Fibroblast of the aortic adventitia (primary cell): Measurements from ENCODE around the gene DPP3. TPM values are rescaled to one million over a fixed set of nuclear protein-coding genes. Genes with fewer than 3 reads are reported as not detected.
"Not testable (repeated sequence)": the region's sequence is repeated elsewhere in the genome, so short reads cannot be mapped to it uniquely, and the experiment has no call there.

ENCODE experiments used
- DNase-seq: peaks from one replicate; pipeline ENCODE4 v3.0.0-alpha.2; 2010; ENCODE audit warnings: low read depth
- H3K4me3 ChIP-seq: 2 replicates; pipeline ENCODE4 v1.5.1; 2011; ENCODE audit warnings: low read depth, mild to moderate bottlenecking, control low read depth, low read length, moderate library complexity
- total RNA-seq: library from RNA; depleted of rRNA; stranded (reverse); fragments of >200 nt; gene quantifications from 2 replicates; pipeline ENCODE4 v1.2.3, GENCODE V29; 2012; ENCODE audit warnings: low replicate concordance
- TF ChIP-seq, protein P1 (sequence below): IDR thresholded peaks from 2 replicates; pipeline ENCODE4 v1.5.1; 2011; ENCODE audit warnings: mild to moderate bottlenecking, low read length, control low read depth, inconsistent platforms; ENCODE audit not compliant: insufficient read depth

DPP3 gene
- total RNA-seq, 1 donor, result 31.7 TPM

DNA sequence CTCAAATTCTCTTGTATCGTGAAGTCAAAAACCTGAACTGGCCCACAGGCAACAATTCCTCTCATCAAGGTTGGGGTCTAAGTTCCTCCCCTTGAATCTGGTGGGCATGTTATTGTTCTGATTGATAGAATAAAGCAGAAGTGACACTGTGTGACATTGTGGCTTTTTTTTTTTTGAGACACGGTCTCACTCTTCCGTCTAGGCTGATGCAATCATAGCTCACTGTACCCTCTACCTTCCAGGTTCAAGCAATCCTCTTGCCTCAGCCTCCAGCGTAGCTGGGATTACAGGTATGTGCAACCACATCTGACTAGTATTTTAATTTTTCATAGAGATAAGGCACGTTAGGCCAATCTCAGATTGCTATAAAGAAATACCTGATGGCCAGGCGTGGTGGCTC is 22.4 kb upstream of the DPP3 start:
- no peak overlapping the region for H3K4me3 ChIP-seq
- TF ChIP-seq, protein P1, sequence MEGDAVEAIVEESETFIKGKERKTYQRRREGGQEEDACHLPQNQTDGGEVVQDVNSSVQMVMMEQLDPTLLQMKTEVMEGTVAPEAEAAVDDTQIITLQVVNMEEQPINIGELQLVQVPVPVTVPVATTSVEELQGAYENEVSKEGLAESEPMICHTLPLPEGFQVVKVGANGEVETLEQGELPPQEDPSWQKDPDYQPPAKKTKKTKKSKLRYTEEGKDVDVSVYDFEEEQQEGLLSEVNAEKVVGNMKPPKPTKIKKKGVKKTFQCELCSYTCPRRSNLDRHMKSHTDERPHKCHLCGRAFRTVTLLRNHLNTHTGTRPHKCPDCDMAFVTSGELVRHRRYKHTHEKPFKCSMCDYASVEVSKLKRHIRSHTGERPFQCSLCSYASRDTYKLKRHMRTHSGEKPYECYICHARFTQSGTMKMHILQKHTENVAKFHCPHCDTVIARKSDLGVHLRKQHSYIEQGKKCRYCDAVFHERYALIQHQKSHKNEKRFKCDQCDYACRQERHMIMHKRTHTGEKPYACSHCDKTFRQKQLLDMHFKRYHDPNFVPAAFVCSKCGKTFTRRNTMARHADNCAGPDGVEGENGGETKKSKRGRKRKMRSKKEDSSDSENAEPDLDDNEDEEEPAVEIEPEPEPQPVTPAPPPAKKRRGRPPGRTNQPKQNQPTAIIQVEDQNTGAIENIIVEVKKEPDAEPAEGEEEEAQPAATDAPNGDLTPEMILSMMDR, result no peak
- no peak for DNase-seq

DNA sequence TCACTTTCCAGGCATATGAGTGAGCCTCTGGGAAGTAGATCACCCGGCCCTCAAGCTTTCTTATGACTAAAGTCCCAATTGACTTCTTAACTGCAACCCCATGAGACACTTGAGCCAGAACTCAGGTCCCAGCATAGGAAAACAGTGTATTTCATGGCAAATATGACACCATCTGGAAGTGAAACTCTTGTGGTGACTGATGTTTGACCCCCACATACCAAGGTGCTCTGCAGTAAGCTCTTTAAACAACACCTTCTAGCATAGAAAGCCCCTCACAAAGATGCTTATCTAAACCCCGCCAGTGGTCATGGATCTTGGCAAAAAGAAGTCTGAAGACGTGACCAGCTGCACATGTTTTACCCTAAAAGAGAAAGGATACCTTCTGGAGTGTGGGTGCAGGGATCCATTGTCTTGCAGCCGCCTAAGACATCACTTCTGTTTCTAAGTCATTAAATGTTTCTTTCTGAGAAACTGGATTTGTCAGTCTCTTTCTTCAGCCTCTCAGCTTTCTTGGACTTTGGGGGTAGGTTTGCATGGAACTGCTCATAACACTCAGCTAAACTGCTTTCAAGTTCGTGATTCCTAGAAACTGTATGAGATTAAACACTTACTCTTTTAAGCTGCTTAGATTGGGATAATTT is 21.0 kb upstream of the DPP3 start:
- TF ChIP-seq, protein P1, result no peak

DNA sequence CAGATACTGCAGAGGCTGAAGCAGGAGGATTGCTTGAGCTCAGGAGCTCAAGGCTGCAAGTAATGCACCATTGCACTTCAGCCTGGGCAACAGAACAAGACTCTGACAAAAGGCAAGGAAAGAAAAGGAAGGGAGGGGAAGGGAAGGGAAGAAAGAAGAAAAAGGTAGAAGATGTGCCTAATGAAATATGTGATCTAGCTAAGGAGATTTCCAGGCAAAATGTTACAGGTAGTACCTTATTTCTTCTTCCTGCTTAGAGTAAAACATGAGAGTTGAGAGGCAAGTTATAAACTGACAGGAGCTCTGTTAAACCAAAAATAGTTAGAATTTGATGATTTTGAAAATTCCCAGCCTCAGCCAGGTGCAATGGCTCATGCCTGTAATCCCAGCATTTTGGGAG is 18.2 kb upstream of the DPP3 start:
- TF ChIP-seq, protein P1, result no peak
- DNase-seq, result no peak
- H3K4me3 ChIP-seq, result no peak overlapping the region

More for the DNA sequence above, 21.0 kb upstream of the DPP3 start:
- no peak overlapping the region for H3K4me3 ChIP-seq
- no peak for DNase-seq

DNA sequence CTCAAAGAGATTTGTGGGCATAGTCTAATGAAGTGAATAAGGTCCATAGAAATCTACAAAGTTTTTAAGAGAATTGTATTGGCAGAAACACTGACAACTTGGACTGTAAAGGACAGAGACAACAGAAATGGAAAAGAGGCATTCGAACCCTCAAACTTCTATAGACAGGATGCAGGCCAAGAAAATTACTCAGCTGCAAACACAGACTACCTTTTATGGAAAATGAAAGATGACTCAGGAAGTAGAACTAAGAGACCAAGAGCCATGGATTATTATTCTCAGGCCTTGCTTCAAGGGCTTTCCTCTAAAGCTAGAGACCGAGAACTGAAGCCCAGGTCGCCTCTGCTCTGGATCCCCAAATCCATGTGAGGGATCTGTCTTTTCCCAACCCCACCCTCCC is 17.3 kb upstream of the DPP3 start:
- TF ChIP-seq, protein P1, result no peak

DNA sequence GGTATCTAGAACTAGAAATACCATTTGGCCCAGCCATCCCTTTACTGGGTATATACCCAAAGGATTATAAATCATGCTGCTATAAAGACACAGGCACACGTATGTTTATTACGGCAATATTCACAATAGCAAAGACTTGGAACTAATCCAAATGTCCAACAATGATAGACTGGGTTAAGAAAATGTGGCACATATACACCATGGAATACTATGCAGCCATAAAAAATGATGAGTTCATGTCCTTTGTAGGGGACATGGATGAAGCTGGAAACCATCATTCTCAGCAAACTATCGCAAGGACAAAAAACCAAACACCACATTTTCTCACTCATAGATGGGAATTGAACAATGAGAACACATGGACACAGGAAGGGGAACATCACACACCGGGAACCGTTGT is 16.1 kb upstream of the DPP3 start:
- H3K4me3 ChIP-seq, DNase-seq: not testable (repeated sequence)

More for the DNA sequence above, 17.3 kb upstream of the DPP3 start:
- no peak for DNase-seq
- H3K4me3 ChIP-seq, result no peak overlapping the region

DNA sequence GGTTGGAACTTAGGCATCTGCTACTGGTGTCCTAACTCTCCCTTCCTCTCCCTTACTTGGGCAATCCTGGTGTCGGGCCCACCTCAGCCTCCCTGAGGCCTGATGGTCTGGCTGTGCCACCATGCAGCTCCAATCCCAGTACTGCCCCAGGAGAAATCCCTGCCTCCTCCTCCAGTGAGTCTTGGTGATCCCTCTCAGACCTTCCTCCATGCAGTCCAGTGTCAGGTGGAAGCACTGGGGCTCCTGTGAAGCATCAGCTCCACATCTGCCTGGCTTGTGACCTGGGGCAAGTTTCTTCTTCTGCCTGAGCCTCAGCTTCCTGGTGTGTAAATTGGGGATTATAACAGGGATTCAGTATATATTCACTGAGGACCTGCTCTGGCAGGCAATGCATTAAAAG is 15.3 kb upstream of the DPP3 start:
- H3K4me3 ChIP-seq, result no peak overlapping the region
- no peak for DNase-seq
- TF ChIP-seq, protein P1, result no peak

DNA sequence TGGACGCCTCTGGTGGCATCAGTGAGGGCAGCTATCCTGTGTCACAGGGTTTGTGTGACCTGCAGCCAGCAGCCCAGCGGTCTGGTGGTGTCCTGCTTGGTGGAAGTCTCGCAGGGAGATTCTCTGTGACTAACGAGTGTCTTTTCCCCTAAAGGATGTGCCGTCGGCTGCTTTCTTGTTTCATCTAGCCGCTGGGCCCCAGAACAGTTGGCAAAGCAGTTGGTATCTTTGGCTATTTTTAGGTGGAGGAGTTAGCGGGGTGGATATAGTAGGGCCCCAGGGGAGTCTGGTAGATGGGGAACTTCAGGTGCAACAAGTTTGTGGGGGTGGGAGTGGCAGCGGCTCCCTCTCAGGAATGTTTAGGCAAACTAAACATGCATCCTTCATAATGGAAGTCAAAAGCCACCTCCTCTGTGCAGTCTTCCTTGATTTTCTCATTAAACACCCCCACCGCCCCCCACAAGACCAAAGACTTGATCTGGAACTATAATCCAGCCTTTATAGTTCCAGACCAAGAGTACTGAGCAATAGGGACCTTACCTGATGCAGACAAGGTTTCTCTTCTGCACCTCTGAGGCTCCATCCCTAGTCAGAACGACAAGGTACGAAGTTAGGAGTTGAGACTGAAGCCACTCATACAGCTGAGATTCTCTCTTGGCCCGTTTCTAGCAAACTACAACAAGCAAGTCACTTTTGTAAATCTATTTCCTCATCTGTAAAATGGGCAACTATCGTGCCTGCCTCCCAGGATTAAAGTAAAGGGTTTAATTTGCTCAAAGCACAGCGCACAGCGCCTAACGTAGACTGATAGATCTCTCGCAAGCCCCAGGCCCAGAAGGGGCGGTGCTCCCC is 14.6 kb upstream of the DPP3 start:
- peak overlapping the region; percentile 69 for H3K4me3 ChIP-seq
- TF ChIP-seq, protein P1, result no peak
- DNase-seq, result no peak
